Liver (tissue), 9 donors: ENCODE measurements around the gene AKIRIN1. TPM values are rescaled to one million over a fixed set of nuclear protein-coding genes. Genes with fewer than 3 reads are reported as not detected.
"Not testable (repeated sequence)": the region's sequence is repeated elsewhere in the genome, so short reads cannot be mapped to it uniquely, and the experiment has no call there.

Source experiments
- DNase-seq: peaks from one replicate; pipeline ENCODE4 v3.0.0-alpha.2; 2017; ENCODE audit warnings: low spot score
- H3K27ac ChIP-seq, 2 donors: one replicate each; pipeline ENCODE4 v1.7.0; 2013; ENCODE audit warnings: inconsistent platforms in 2 of 2, low read length in 2 of 2, control low read depth in 1 of 2, low read depth in 1 of 2, mild to moderate bottlenecking in 1 of 2
- H3K27me3 ChIP-seq, 4 donors: one replicate each; pipeline versions ENCODE4 v1.6.1 to v1.7.0; 2013; ENCODE audit warnings: low read length in 3 of 4, inconsistent platforms in 1 of 4, mild to moderate bottlenecking in 1 of 4, moderate library complexity in 1 of 4; ENCODE audit not compliant: control insufficient read depth in 4 of 4, insufficient read depth in 4 of 4
- H3K36me3 ChIP-seq, 4 donors: one replicate each; pipeline versions ENCODE4 v1.6.1 to v1.7.0; 2013; ENCODE audit warnings: low read length in 3 of 4, mild to moderate bottlenecking in 3 of 4, low read depth in 1 of 4, moderate library complexity in 1 of 4; ENCODE audit not compliant: control insufficient read depth in 4 of 4, insufficient read depth in 3 of 4
- H3K4me1 ChIP-seq, 4 donors: one replicate each; pipeline versions ENCODE4 v1.6.1 to v1.7.0; 2013; ENCODE audit warnings: low read length in 3 of 4, mild to moderate bottlenecking in 3 of 4, moderate library complexity in 1 of 4; ENCODE audit not compliant: control insufficient read depth in 4 of 4, insufficient read depth in 4 of 4
- H3K4me3 ChIP-seq, 3 donors: one replicate each; pipeline versions ENCODE4 v1.6.1 to v1.7.0; 2013; ENCODE audit warnings: low read length in 3 of 3, control low read depth in 1 of 3, low read depth in 1 of 3, mild to moderate bottlenecking in 1 of 3
- H3K9ac ChIP-seq, 2 donors: one replicate each; pipeline ENCODE4 v1.7.0; 2013; ENCODE audit warnings: low read length in 2 of 2, mild to moderate bottlenecking in 2 of 2, moderate library complexity in 2 of 2, control low read depth in 1 of 2, low read depth in 1 of 2
- H3K9me3 ChIP-seq, 4 donors: one replicate each; pipeline versions ENCODE4 v1.6.1 to v1.7.0; 2013; ENCODE audit warnings: low read length in 3 of 4; ENCODE audit not compliant: control insufficient read depth in 4 of 4
- EGR1 ChIP-seq, 2 donors: IDR thresholded peaks; 2 replicates each; pipeline ENCODE4 v1.6.1; 2016 to 2018; ENCODE audit warnings: antibody characterized with exemption in 2 of 2, low read depth in 2 of 2
- FOXA1 ChIP-seq: IDR thresholded peaks from 2 replicates; pipeline ENCODE4 v1.6.1; 2016; ENCODE audit warnings: antibody characterized with exemption
- GABPA ChIP-seq, 2 donors: IDR thresholded peaks in 1 of 2; conservative IDR thresholded peaks in 1 of 2; 2 replicates each; pipeline ENCODE4 v1.6.1; 2016; ENCODE audit warnings: antibody characterized with exemption in 2 of 2, mild to moderate bottlenecking in 1 of 2, moderate library complexity in 1 of 2
- HNF4A ChIP-seq, 2 donors: conservative IDR thresholded peaks; 2 replicates each; pipeline ENCODE4 v1.6.1; 2016; ENCODE audit warnings: antibody characterized with exemption in 2 of 2, mild to moderate bottlenecking in 2 of 2
- JUND ChIP-seq, 2 donors: IDR thresholded peaks; 2 replicates each; pipeline ENCODE4 v1.6.1; 2016; ENCODE audit warnings: antibody characterized with exemption in 2 of 2
- NR2F2 ChIP-seq: IDR thresholded peaks from 2 replicates; pipeline ENCODE4 v1.6.1; 2016; ENCODE audit warnings: antibody characterized with exemption
- RAD21 ChIP-seq, 2 donors: IDR thresholded peaks; 2 replicates each; pipeline ENCODE4 v1.6.1; 2016; ENCODE audit warnings: antibody characterized with exemption in 2 of 2, mild to moderate bottlenecking in 2 of 2
- RXRA ChIP-seq, 2 donors: IDR thresholded peaks; 2 replicates each; pipeline ENCODE4 v1.6.1; 2017 to 2018; ENCODE audit warnings: antibody characterized with exemption in 2 of 2, mild to moderate bottlenecking in 1 of 2
- SP1 ChIP-seq: IDR thresholded peaks from 2 replicates; pipeline ENCODE4 v1.6.1; 2018; ENCODE audit warnings: antibody characterized with exemption, mild to moderate bottlenecking
- TAF1 ChIP-seq: conservative IDR thresholded peaks from 2 replicates; pipeline ENCODE4 v1.6.1; 2016; ENCODE audit warnings: antibody characterized with exemption, mild to moderate bottlenecking
- YY1 ChIP-seq: IDR thresholded peaks from 2 replicates; pipeline ENCODE4 v1.6.1; 2016; ENCODE audit warnings: antibody characterized with exemption, mild to moderate bottlenecking
- WGBS: extraction: QIAGEN DNeasy Blood & Tissue Kit; methylation state at CpG from one replicate; pipeline ENCODE4 v1.1.7; 2013; 5-methylcytosine and 5-hydroxymethylcytosine counted together
- polyA plus RNA-seq, 2 donors: library from polyadenylated mRNA; stranded (reverse) in 1 of 2; unstranded in 1 of 2; fragments of 200-250 nt in 1 of 2; fragments of >200 nt in 1 of 2; fragmentation: Nextera tagmentation in 1 of 2; extraction: Ambion mirVana in 1 of 2; gene quantifications; one replicate each; pipeline versions ENCODE4 v1.2.1 to v1.2.3, GENCODE V29; 2013 to 2015
- total RNA-seq, 2 donors: library from RNA; depleted of rRNA; stranded (reverse); fragments of >200 nt; gene quantifications; one replicate each; pipeline ENCODE4 v1.2.3, GENCODE V29; 2014
- TF ChIP-seq, protein P1 (sequence below): IDR thresholded peaks from 2 replicates; pipeline ENCODE4 v1.6.1; 2016; ENCODE audit warnings: antibody characterized with exemption
- TF ChIP-seq, protein P2 (sequence below): IDR thresholded peaks from 2 replicates; pipeline ENCODE4 v1.6.1; 2016; ENCODE audit warnings: antibody characterized with exemption, mild to moderate bottlenecking
- TF ChIP-seq, protein P3 (sequence below): IDR thresholded peaks from 2 replicates; pipeline ENCODE4 v1.6.1; 2016; ENCODE audit warnings: antibody characterized with exemption
- TF ChIP-seq, protein P4 (sequence below): IDR thresholded peaks from 2 replicates; pipeline ENCODE4 v1.6.1; 2016; ENCODE audit warnings: antibody characterized with exemption
- donor health status: healthy.
- donor health status: healthy.
- donor health status: healthy.
- donor health status: healthy.
- donor health status: healthy.

AKIRIN1 gene
- total and polyA plus RNA-seq, 4 donors, result 18.2 to 52.4 (median 26.8) TPM

DNA sequence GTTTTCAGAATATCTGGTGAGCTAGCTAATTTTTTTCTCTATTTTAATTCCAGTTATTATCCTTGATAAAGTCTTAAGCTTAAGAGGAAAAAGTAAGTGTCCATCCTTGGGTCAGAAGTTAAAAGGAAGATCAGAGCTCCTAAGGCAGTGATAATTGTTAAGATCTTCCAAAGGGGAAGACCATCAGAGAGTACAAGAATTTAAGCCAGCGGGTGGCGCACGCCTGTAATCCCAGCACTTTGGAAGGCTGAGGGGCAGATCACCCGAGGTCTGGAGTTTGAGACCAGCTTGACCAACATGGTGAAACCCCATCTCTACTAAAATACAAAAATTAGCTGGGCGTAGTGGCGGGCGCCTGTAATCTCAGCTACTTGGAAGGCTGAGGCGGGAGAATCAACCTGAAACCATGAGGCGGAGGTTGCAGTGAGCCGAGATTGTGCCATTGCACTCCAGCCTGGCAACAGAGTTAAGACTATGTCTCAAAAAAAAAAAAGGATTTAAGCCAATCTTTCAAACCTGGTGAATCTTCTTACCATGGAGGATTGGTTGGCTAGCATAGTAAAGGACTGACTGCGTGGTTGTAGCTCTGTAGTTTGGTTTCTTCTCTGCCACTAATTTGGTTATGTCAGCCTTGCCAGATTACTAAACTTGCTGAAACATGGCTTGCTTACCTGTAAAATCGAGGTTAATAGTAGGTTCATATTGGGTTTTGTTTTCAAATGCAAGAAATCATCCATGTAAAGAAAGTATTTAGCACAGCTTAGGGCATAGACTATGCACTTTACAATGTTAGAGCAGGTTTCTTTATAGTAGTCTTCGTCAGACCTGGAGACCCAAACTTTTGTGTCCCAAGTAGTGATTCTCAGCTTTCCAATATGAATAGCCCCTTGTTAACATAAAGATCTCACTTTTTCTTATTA lies 15.9 kb downstream of the AKIRIN1 start:
- no peaks in the 10 kb centered on the region for H3K9me3 ChIP-seq
- no peak for DNase-seq
- 96% methylated on average over 13 of the region's 13 CpGs for WGBS
- H3K4me1 ChIP-seq, result no peaks in the 10 kb centered on the region
- no peak overlapping the region for H3K9ac ChIP-seq
- H3K27me3 ChIP-seq, result no peaks in the 10 kb centered on the region
- TF ChIP-seq YY1, result no peak
- no peak for TF ChIP-seq RAD21 (IDR thresholded peaks at IDR 0.05)
- no peak for TF ChIP-seq NR2F2
- TF ChIP-seq, protein P1, sequence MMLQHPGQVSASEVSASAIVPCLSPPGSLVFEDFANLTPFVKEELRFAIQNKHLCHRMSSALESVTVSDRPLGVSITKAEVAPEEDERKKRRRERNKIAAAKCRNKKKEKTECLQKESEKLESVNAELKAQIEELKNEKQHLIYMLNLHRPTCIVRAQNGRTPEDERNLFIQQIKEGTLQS, result no peak
- TF ChIP-seq, protein P2, sequence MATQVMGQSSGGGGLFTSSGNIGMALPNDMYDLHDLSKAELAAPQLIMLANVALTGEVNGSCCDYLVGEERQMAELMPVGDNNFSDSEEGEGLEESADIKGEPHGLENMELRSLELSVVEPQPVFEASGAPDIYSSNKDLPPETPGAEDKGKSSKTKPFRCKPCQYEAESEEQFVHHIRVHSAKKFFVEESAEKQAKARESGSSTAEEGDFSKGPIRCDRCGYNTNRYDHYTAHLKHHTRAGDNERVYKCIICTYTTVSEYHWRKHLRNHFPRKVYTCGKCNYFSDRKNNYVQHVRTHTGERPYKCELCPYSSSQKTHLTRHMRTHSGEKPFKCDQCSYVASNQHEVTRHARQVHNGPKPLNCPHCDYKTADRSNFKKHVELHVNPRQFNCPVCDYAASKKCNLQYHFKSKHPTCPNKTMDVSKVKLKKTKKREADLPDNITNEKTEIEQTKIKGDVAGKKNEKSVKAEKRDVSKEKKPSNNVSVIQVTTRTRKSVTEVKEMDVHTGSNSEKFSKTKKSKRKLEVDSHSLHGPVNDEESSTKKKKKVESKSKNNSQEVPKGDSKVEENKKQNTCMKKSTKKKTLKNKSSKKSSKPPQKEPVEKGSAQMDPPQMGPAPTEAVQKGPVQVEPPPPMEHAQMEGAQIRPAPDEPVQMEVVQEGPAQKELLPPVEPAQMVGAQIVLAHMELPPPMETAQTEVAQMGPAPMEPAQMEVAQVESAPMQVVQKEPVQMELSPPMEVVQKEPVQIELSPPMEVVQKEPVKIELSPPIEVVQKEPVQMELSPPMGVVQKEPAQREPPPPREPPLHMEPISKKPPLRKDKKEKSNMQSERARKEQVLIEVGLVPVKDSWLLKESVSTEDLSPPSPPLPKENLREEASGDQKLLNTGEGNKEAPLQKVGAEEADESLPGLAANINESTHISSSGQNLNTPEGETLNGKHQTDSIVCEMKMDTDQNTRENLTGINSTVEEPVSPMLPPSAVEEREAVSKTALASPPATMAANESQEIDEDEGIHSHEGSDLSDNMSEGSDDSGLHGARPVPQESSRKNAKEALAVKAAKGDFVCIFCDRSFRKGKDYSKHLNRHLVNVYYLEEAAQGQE, result no peak
- no peak for TF ChIP-seq SP1
- no peak for TF ChIP-seq EGR1 (IDR thresholded peaks at IDR 0.05; ENCODE audit: low read depth in 2 of 2)
- no peak for TF ChIP-seq HNF4A (conservative IDR thresholded peaks at IDR 0.05)
- TF ChIP-seq TAF1, result no peak
- no peak for TF ChIP-seq JUND (IDR thresholded peaks at IDR 0.05)
- H3K27ac ChIP-seq, result no peak overlapping the region
- H3K36me3 ChIP-seq, result peaks cover 17 to 64% (median 46%) of the 10 kb centered on the region in 4 donors
- no peak overlapping the region for H3K4me3 ChIP-seq

DNA sequence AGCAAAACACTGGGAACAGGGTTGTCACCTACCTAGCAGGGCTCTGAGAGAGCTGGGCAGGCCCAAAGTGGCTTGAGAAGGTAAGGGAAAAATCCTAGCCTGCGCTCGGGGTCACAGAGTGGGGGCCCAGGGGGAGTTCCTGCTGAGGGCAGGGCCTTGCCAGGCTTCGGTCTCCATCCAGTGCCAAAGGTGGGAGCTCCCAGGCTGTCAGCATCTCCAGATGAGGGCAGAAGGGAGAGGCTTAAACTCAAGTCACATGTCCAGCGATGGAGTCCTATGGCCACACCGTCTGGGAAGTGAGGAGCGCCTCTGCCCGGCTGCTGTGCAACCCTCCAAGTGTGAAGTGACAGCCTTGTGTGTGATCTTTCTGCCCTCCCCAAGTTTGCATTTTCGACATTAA lies 23.9 kb downstream of the AKIRIN1 start:
- H3K4me3 ChIP-seq, DNase-seq, H3K27ac ChIP-seq, H3K9ac ChIP-seq, H3K4me1 ChIP-seq, H3K27me3 ChIP-seq, H3K9me3 ChIP-seq: not testable (repeated sequence)
- WGBS, result 94% methylated on average over 8 of the region's 8 CpGs
- peaks cover 0 to 11% (median 5%) of the 10 kb centered on the region in 4 donors for H3K36me3 ChIP-seq

DNA sequence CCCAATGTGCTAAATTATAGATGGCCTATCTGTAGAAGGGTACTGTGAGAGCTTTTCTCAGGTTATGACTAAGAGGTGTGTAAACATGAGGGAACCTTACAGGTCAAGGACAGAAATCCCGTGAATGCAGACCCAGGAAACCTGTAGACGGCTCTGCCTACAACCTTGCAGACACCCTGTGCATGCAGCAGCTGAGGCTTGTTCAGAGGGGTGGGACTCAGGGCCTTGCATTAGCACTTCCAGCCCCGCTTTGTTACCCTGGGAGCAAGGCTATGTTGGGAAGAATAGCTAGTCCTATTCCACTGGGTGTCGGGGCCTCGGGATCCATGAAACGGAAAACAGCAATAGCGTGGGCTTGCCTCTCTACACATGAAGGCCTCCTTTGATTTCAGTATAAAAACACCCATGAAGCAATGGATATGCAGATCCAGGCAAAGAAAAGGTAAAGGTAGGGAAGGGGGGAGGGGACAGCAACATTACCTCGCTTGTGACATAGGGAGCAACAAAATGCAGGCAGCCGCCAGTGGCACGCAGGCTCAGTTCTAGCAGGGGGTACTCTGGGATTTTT lies 25.6 kb downstream of the AKIRIN1 start:
- Histone ChIP-seq H3K27me3 (no peaks in the 10 kb centered on the region), H3K4me3 (no peak overlapping the region), H3K4me1 (no peaks in the 10 kb centered on the region), H3K9ac (no peak overlapping the region), H3K27ac (no peak overlapping the region), H3K36me3 (peaks cover 0 to 4% (median under 1%) of the 10 kb centered on the region in 4 donors), H3K9me3 (no peaks in the 10 kb centered on the region)
- WGBS, result 84% methylated on average over 10 of the region's 10 CpGs
- DNase-seq, result no peak
- TF ChIP-seq NR2F2 (no peak), TAF1 (no peak), RAD21 (IDR thresholded peaks at IDR 0.05) (no peak), RXRA (IDR thresholded peaks at IDR 0.05) (no peak), JUND (IDR thresholded peaks at IDR 0.05) (no peak), FOXA1 (no peak), GABPA (IDR thresholded peaks at IDR 0.05 in 1 of 2, conservative IDR thresholded peaks at IDR 0.05 in 1 of 2) (no peak), EGR1 (IDR thresholded peaks at IDR 0.05; ENCODE audit: low read depth in 2 of 2) (no peak)
- TF ChIP-seq, protein P3, sequence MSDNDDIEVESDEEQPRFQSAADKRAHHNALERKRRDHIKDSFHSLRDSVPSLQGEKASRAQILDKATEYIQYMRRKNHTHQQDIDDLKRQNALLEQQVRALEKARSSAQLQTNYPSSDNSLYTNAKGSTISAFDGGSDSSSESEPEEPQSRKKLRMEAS, result no peak
- TF ChIP-seq, protein P2, result no peak
- TF ChIP-seq, protein P4, sequence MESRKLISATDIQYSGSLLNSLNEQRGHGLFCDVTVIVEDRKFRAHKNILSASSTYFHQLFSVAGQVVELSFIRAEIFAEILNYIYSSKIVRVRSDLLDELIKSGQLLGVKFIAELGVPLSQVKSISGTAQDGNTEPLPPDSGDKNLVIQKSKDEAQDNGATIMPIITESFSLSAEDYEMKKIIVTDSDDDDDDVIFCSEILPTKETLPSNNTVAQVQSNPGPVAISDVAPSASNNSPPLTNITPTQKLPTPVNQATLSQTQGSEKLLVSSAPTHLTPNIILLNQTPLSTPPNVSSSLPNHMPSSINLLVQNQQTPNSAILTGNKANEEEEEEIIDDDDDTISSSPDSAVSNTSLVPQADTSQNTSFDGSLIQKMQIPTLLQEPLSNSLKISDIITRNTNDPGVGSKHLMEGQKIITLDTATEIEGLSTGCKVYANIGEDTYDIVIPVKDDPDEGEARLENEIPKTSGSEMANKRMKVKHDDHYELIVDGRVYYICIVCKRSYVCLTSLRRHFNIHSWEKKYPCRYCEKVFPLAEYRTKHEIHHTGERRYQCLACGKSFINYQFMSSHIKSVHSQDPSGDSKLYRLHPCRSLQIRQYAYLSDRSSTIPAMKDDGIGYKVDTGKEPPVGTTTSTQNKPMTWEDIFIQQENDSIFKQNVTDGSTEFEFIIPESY, result no peak
